Activated naive CD4-positive, alpha-beta T cell treated with anti-CD3 and anti-CD28 coated beads, Interleukin-2, amount 10 ng/mL, durations not matched to agents 7 days and 5 days (primary cell): ENCODE measurements around the gene SPIRE2.

Experiments used
- CTCF ChIA-PET: fragments of 350-600 bp; sonication (Branson Sonifier 250); formaldehyde crosslinking; loops from one replicate; lab custom pipeline; 2021; ENCODE audit warnings: antibody characterized with exemption; lab: Charles Lee
- DNase-seq: peaks from one replicate; pipeline ENCODE4 v3.0.0-alpha.2; 2020
- H3K27ac Mint-ChIP-seq: one replicate; pipeline ENCODE4 v1.8.0; 2021; ENCODE audit warnings: mild to moderate bottlenecking, moderate library complexity, mixed read lengths
- H3K27me3 Mint-ChIP-seq: one replicate; pipeline ENCODE4 v1.8.0; 2021; ENCODE audit warnings: mild to moderate bottlenecking, mixed read lengths
- H3K36me3 Mint-ChIP-seq: one replicate; pipeline ENCODE4 v1.8.0; 2021; ENCODE audit warnings: mixed read lengths
- H3K4me1 Mint-ChIP-seq: one replicate; pipeline ENCODE4 v1.8.0; 2021; ENCODE audit warnings: mixed read lengths
- H3K4me3 Mint-ChIP-seq: one replicate; pipeline ENCODE4 v1.8.0; 2021; ENCODE audit warnings: mild to moderate bottlenecking, moderate library complexity, mixed read lengths
- H3K9me3 Mint-ChIP-seq: one replicate; pipeline ENCODE4 v1.8.0; 2021; ENCODE audit warnings: mixed read lengths

The SPIRE2 gene

GRCh38 chr16:89842471-89843408, 14.5 kb downstream of the SPIRE2 start:
- no peak for DNase-seq
- Mint-ChIP-seq H3K36me3 (no peaks in the 10 kb centered on the region), H3K27me3 (peaks cover 30% of the 10 kb centered on the region), H3K4me1 (peaks cover 47% of the 10 kb centered on the region), H3K4me3 (no peak overlapping the region), H3K9me3 (no peaks in the 10 kb centered on the region), H3K27ac (no peak overlapping the region)
- CTCF ChIA-PET: no interaction called here

- Mint-ChIP-seq H3K27me3 (peaks cover 29% of the 10 kb centered on the region), H3K36me3 (no peaks in the 10 kb centered on the region), H3K27ac (no peak overlapping the region), H3K9me3 (no peaks in the 10 kb centered on the region), H3K4me1 (peaks cover 37% of the 10 kb centered on the region), H3K4me3 (no peak overlapping the region)
- no peak for DNase-seq
- CTCF ChIA-PET: no interaction called here
Observed at GRCh38 chr16:89843409-89844350, 15.4 kb downstream of the SPIRE2 start.

- Mint-ChIP-seq H3K4me1 (peaks cover 33% of the 10 kb centered on the region), H3K27ac (no peak overlapping the region), H3K36me3 (no peaks in the 10 kb centered on the region), H3K9me3 (no peaks in the 10 kb centered on the region), H3K4me3 (no peak overlapping the region), H3K27me3 (peaks cover 25% of the 10 kb centered on the region)
- no peak for DNase-seq
- CTCF ChIA-PET: interaction anchor here (1.7 kb wide), 1 partner anchor 16 kb away, joined by 7 read pairs; no protein-coding TSS in a partner anchor
Observed at GRCh38 chr16:89844739-89845339, 16.6 kb downstream of the SPIRE2 start.

- H3K9me3 Mint-ChIP-seq: no peaks in the 10 kb centered on the region
- H3K27ac Mint-ChIP-seq: peak overlapping the region; percentile 65
- DNase-seq: peak; percentile 68
Observed at GRCh38 chr16:89845417-89845816, 17.1 kb downstream of the SPIRE2 start.

GRCh38 chr16:89847051-89847939, 19.0 kb downstream of the SPIRE2 start:
- H3K36me3 Mint-ChIP-seq: no peaks in the 10 kb centered on the region
- peaks cover 22% of the 10 kb centered on the region for H3K27me3 Mint-ChIP-seq
- no peak for DNase-seq
- no peak overlapping the region for H3K4me3 Mint-ChIP-seq
- H3K4me1 Mint-ChIP-seq: peaks cover 26% of the 10 kb centered on the region
- H3K9me3 Mint-ChIP-seq: no peaks in the 10 kb centered on the region
- no peak overlapping the region for H3K27ac Mint-ChIP-seq
- CTCF ChIA-PET: interaction anchor here (1.0 kb wide), 1 partner anchor 13 kb away, joined by 3 read pairs; no protein-coding TSS in a partner anchor

More at GRCh38 chr16:89845417-89845816, 17.1 kb downstream of the SPIRE2 start:
- no peaks in the 10 kb centered on the region for H3K36me3 Mint-ChIP-seq
- H3K4me1 Mint-ChIP-seq: peaks cover 33% of the 10 kb centered on the region
- H3K4me3 Mint-ChIP-seq: peak overlapping the region; percentile 10
- CTCF ChIA-PET: interaction anchor here (1.7 kb wide), 1 partner anchor 15 kb away, joined by 7 read pairs; no protein-coding TSS in a partner anchor
- peaks cover 22% of the 10 kb centered on the region for H3K27me3 Mint-ChIP-seq

GRCh38 chr16:89847940-89848297, 19.6 kb downstream of the SPIRE2 start:
- Mint-ChIP-seq H3K27me3 (peaks cover 17% of the 10 kb centered on the region), H3K9me3 (no peaks in the 10 kb centered on the region), H3K4me1 (peaks cover 26% of the 10 kb centered on the region), H3K27ac (no peak overlapping the region), H3K36me3 (no peaks in the 10 kb centered on the region), H3K4me3 (no peak overlapping the region)
- DNase-seq: no peak
- CTCF ChIA-PET: interaction anchor here (1.0 kb wide), 1 partner anchor 12 kb away, joined by 3 read pairs; no protein-coding TSS in a partner anchor

- CTCF ChIA-PET: no interaction called here
Observed at GRCh38 chr16:89848974-89849373, 20.7 kb downstream of the SPIRE2 start.

GRCh38 chr16:89853306-89853993, 25.2 kb downstream of the SPIRE2 start:
- DNase-seq: no peak
- Mint-ChIP-seq H3K27me3 (peaks cover 20% of the 10 kb centered on the region), H3K4me1 (no peaks in the 10 kb centered on the region), H3K4me3 (no peak overlapping the region), H3K36me3 (no peaks in the 10 kb centered on the region), H3K9me3 (no peaks in the 10 kb centered on the region), H3K27ac (no peak overlapping the region)
- CTCF ChIA-PET: interaction anchor here (0.9 kb wide), 1 partner anchor 9 kb away, joined by 3 read pairs; no protein-coding TSS in a partner anchor

More at GRCh38 chr16:89848974-89849373, 20.7 kb downstream of the SPIRE2 start:
- no peaks in the 10 kb centered on the region for H3K36me3 Mint-ChIP-seq
- H3K27ac Mint-ChIP-seq: no peak overlapping the region
- H3K9me3 Mint-ChIP-seq: no peaks in the 10 kb centered on the region
- peaks cover 17% of the 10 kb centered on the region for H3K27me3 Mint-ChIP-seq
- no peak overlapping the region for H3K4me3 Mint-ChIP-seq
- no peak for DNase-seq
- H3K4me1 Mint-ChIP-seq: peaks cover 26% of the 10 kb centered on the region

GRCh38 chr16:89855301-89855945, 27.1 kb downstream of the SPIRE2 start:
- Mint-ChIP-seq H3K9me3 (no peaks in the 10 kb centered on the region), H3K27ac (no peak overlapping the region)
- CTCF ChIA-PET: no interaction called here

GRCh38 chr16:89855986-89856385, 27.7 kb downstream of the SPIRE2 start:
- no peak for DNase-seq
- CTCF ChIA-PET: no interaction called here
- H3K9me3 Mint-ChIP-seq: no peaks in the 10 kb centered on the region
- H3K36me3 Mint-ChIP-seq: no peaks in the 10 kb centered on the region
- H3K4me1 Mint-ChIP-seq: peaks cover 6% of the 10 kb centered on the region
- H3K27me3 Mint-ChIP-seq: peaks cover 35% of the 10 kb centered on the region
- H3K4me3 Mint-ChIP-seq: no peak overlapping the region
- H3K27ac Mint-ChIP-seq: no peak overlapping the region

More at GRCh38 chr16:89855301-89855945, 27.1 kb downstream of the SPIRE2 start:
- DNase-seq: no peak
- Mint-ChIP-seq H3K4me1 (peaks cover under 1% of the 10 kb centered on the region), H3K4me3 (no peak overlapping the region), H3K27me3 (peaks cover 30% of the 10 kb centered on the region), H3K36me3 (no peaks in the 10 kb centered on the region)

- H3K27me3 Mint-ChIP-seq: peaks cover 30% of the 10 kb centered on the region
- no peaks in the 10 kb centered on the region for H3K36me3 Mint-ChIP-seq
- H3K27ac Mint-ChIP-seq: no peak overlapping the region
- peaks cover 31% of the 10 kb centered on the region for H3K4me1 Mint-ChIP-seq
- H3K4me3 Mint-ChIP-seq: no peak overlapping the region
- H3K9me3 Mint-ChIP-seq: no peaks in the 10 kb centered on the region
- no peak for DNase-seq
- CTCF ChIA-PET: interaction anchor here (0.6 to 4.5 kb wide), 10 partner anchors 8 to 157 kb away, joined by 3 to 63 read pairs (median 4); partner anchors contain the start of genes FANCA and SPATA2L
Observed at GRCh38 chr16:89858973-89859614, 30.8 kb downstream of the SPIRE2 start.
